Stimulated activated CD8-positive, alpha-beta memory T cell treated with anti-CD3 and anti-CD28 coated beads, Interleukin-2, amount 100 ng/mL, for 1 hour (primary cell): ENCODE measurements around the gene ZGPAT.

Source experiments
- DNase-seq, 2 donors: peaks; one replicate each; pipeline ENCODE4 v3.0.0-alpha.2; 2020; ENCODE audit warnings: low read depth in 2 of 2

The ZGPAT gene

DNA sequence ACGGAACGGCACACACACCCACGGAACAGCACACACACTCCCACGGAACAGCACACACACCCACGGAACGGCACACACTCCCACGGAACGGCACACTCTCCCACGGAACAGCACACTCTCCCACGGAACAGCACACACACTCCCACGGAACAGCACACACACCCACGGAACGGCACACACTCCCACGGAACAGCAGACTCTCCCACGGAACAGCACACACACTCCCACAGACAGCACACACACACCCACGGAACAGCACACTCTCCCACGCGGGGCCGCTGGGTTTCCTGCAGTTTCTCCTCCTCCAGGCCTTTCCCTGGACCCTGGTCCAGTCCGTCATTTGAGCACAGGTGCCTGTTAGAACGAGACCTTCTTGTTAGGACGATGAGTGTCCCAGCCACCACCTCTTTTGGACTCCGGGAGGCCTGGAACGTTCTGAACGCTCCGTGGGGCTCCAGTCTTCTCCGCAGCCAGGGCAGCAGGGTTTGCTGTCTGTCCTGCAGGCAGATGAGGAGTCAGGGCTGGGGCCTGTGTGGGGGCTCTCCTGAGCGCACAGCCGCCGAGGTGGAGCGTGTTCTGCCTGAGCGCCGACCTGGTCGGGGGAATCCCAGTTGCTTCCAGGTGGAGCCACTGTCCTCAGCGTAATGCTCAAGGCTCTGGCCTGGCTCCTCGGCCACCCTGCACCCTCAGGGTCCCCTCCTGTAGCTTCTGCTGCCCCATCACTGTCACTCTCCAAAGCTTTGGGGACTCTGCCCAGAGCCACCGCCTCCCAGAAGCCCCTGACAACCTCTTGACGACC, 29.0 kb upstream of the ZGPAT start:
- no peak for DNase-seq

DNA sequence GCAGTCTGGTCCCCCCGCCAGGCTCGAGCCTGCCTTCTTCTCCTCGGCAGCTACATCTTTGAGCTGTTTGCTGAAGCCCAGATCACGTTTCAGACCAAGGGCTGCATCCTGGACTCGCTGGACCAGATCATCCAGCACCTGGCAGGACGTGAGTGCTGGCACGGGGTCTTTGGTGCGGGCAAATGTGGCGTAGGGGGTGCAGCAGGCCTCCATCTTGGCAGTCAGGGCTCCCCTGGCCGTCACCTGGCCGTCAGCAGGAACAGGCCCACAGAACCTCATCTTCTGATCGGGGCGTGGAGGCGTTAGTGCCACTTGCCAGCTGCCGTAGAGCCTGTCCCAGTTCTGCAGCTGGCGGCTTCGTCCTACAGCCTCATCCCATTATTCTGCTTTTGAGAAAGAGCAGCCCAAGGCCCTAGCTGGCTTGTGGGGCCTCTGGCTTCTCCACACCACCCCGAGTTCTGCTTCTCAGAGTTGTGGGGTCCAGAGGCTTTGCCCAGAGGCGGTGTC, 28.0 kb upstream of the ZGPAT start:
- no peak for DNase-seq

- no peak for DNase-seq
Observed at GRCh38 chr20:63680427-63680826, 27.4 kb upstream of the ZGPAT start.

DNA sequence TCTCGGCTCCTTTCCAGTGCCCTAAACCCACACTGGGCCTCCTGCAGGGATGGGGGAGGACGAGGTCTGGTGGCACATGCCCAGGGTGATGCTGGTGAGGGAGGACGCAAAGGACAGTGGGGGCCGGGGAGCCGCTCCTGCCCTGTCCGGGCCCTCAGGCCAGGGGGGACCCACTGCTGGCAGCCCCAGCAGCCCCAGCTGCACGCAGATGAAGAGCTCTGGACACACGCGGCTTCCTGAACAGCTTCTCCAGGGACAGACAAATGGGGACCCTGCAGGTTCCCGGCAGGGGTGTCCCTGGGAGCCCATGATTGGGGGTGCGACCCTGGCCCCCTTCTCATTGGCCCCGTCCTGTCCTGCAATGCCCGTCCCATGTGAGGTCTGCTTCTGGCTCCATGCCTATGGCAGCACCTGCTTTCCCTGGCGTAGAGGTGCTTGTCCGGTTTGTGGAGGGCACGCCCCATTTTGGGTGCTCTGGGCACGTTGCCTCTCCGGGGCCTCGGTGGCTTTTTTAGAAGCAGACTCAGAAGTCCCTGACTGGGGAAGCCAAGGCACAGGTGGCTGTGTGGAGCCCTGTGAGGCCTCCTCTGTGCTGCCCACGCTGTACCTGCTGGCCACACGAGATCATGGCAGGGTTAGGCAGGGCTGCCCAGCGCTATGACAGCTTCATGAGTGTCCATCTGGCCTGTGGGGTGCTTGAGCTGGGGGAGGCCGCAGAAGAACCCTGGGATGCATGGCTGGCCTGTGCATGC, 26.8 kb upstream of the ZGPAT start:
- no peak for DNase-seq

GRCh38 chr20:63681609-63682142, 26.2 kb upstream of the ZGPAT start:
- no peak for DNase-seq

- no peak for DNase-seq
Observed at GRCh38 chr20:63682384-63683139, 25.3 kb upstream of the ZGPAT start.

DNA sequence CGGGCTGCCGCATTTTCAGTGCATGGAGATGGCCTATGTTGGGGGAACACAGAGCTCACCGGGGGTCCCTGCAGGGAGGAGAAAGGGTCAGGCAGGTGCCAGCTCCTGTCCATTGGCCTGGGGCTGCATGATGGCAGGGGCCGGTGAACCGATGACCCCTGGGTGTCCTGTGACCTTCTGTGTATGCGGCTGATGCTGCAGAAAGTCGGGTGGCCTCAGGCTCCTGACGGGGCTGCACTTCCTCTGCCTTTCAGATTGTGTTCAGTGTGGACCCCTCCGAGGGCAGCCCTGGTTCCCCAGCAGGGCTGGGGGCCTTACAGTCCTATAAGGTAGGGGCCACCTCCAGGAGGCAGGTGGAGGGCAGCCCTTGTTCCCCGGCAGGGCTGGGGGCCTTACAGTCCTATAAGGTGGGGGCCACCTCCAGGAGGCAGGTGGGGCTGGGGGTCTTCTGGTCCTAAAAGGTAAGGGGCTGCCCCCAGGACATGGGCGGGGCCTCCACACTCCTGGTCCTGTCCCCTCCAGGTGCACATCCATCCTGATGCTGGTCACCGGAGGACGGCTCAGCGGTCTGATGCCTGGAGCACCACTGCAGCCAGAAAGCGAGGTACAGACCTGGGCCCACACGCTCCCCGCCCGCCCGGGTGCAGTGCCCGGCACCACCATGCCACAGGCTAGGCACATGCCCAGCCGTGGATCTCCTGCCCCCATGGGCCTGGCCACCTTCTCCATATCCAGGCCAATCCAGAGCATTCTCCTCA, 22.4 kb upstream of the ZGPAT start:
- DNase-seq: no peak

GRCh38 chr20:63686094-63686491, 21.7 kb upstream of the ZGPAT start:
- no peak for DNase-seq

- DNase-seq: no peak
Observed at GRCh38 chr20:63686492-63687321, 21.1 kb upstream of the ZGPAT start.

DNA sequence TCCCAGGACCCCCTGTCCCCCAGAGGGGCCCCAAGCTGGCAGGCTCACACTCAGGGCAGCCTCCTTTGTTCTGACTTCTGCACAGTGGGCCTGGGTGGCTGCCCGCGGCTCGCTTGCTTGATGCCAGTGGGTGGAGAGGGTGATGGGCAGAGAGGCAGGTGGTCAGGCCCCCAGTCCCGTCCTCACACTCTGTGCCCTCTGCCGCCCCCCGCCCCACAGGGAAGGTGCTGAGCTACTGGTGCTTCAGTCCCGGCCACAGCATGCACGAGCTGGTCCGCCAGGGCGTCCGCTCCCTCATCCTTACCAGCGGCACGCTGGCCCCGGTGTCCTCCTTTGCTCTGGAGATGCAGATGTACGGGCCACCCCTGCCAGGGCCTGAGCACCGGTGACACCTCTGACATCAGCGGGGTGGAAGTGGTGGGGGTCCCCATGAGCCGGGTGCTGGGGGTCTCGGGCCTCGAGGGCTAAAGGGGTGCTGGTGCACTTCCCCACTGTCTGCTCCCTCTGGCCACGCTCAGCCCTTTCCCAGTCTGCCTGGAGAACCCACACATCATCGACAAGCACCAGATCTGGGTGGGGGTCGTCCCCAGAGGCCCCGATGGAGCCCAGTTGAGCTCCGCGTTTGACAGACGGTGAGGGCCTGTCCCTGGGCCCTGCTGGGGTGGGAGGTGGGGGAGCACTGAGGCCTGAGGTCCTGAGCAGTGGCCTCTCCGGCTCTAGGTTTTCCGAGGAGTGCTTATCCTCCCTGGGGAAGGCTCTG, 20.2 kb upstream of the ZGPAT start:
- DNase-seq: no peak

GRCh38 chr20:63688228-63689045, 19.4 kb upstream of the ZGPAT start:
- no peak for DNase-seq

DNA sequence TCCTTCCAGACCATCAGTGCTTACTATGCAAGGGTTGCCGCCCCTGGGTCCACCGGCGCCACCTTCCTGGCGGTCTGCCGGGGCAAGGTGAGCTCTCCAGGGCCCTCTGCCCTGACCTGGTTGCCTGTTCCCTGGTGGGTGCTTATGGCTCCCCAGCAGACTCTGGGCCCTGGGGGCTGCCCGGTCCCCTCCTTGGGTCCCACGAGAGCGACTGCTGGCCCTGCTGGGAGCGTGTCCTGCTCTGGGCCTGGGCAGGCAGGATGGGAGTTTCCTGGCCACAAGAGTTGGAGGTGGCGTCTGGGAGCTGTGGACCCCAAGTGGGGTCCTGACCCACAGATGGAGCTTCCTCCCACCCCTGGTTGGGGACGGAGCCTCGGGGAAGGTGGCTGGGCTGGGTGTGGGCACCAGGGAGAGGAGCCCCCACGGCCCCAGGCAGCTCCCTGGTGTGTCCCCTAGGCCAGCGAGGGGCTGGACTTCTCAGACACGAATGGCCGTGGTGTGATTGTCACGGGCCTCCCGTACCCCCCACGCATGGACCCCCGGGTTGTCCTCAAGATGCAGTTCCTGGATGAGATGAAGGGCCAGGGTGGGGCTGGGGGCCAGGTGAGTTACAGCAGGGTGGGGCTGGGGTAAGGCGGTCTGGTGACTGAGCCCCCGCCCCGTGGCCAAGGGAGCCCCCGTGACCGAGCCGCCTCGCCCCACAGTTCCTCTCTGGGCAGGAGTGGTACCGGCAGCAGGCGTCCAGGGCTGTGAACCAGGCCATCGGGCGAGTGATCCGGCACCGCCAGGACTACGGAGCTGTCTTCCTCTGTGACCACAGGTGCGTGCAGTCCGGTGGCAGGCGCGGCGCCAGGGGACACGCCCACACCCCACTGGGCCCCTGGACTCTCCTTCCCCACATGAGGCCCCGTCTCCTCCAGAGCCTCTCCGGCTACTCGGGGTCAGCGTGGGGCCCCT, 18.5 kb upstream of the ZGPAT start:
- DNase-seq: no peak

DNA sequence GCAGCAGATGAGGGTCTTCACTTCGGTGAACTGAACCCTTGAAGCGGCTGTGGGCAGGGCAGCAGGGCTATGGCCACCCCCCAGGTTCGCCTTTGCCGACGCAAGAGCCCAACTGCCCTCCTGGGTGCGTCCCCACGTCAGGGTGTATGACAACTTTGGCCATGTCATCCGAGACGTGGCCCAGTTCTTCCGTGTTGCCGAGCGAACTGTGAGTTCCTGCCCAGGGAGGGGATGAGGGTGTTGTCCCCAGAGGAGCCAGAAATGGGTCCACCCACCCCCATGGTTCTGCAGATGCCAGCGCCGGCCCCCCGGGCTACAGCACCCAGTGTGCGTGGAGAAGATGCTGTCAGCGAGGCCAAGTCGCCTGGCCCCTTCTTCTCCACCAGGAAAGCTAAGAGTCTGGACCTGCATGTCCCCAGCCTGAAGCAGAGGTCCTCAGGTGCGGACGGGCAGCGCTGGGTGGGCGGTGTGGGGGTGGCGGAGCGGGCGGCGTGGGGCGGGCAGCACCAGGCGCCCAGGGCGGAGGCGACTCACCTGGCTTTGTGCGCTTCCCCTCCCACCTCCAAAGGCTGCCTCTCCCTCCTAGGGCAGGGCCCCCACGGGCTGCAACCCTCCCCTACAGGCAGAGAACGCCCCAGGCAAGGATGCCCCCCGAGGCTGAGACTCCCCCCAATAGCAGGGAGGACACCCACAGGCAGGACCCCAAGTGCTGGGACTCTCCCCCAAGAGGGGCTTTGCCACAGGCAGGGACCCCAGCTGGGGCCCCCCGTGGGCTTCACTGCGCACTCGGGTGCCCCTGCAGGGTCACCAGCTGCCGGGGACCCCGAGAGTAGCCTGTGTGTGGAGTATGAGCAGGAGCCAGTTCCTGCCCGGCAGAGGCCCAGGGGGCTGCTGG, 17.6 kb upstream of the ZGPAT start:
- no peak for DNase-seq

DNA sequence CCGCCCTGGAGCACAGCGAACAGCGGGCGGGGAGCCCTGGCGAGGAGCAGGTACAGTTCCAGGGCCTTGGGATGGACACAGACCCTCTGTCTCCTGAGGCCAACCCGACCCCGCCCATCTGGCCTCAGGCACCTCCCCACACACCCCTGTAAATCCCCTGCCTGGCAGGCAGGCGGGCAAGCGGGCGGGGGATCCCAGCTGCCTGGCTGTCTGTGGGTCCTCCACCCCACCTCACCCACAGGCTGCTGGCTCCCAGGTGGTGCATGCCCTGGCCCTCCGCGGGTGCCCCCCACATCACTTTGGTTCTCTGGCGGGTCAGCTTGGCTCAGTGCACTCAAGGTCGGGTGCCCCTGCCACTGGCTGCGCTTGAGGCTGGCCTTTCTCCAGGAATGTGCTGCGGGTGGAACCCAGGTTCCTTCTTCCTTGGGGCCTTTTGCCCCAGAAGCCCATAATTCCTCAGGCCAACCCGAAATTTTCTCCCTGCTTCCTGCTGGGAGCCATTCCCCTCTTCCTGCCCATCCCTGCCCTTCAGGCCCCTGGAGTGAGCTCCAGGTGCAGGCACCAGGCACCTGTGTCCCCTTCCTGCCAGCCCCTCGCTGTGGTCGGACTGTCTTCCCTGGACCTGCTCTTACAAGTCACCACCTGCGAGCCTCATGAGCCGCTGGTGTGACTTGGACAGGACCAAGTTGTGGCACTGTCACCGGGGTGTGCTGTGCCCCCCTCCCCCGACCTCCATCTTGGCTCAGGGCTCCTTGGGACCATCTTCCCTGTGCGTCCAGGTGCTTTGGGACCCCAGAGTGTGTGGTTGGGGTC, 16.7 kb upstream of the ZGPAT start:
- DNase-seq: no peak

- DNase-seq: no peak
Observed at GRCh38 chr20:63691711-63692435, 16.0 kb upstream of the ZGPAT start.
